H9 (cell line): ENCODE data around the gene RHEBL1. TPM values are rescaled to one million over a fixed set of nuclear protein-coding genes. Genes with fewer than 3 reads are reported as not detected.

ENCODE experiments used
- DNase-seq: peaks from one replicate; pipeline ENCODE4 v3.0.0-alpha.2; 2017
- H2AFZ ChIP-seq: one replicate; pipeline ENCODE4 v1.6.1; 2013; ENCODE audit warnings: mild to moderate bottlenecking, low read length, control low read depth, moderate library complexity
- H2AK5ac ChIP-seq: 2 replicates; pipeline ENCODE4 v1.6.1; 2013; ENCODE audit warnings: low read length, control low read depth, mixed read lengths; ENCODE audit not compliant: insufficient read length
- H2BK120ac ChIP-seq: one replicate; pipeline ENCODE4 v1.6.1; 2013; ENCODE audit warnings: low read depth, mild to moderate bottlenecking, low read length, control low read depth, inconsistent platforms; ENCODE audit not compliant: poor library complexity, severe bottlenecking
- H2BK12ac ChIP-seq: 2 replicates; pipeline ENCODE4 v1.6.1; 2013; ENCODE audit warnings: low read length, control low read depth, mixed read lengths, low read depth; ENCODE audit not compliant: insufficient read length
- H2BK15ac ChIP-seq: 2 replicates; pipeline ENCODE4 v1.6.1; 2013; ENCODE audit warnings: low read depth, low read length, control low read depth
- H2BK20ac ChIP-seq: one replicate; pipeline ENCODE4 v1.6.1; 2013; ENCODE audit warnings: low read depth, mild to moderate bottlenecking, low read length, control low read depth, inconsistent platforms; ENCODE audit not compliant: poor library complexity, severe bottlenecking
- H2BK5ac ChIP-seq: 2 replicates; pipeline ENCODE4 v1.6.1; 2013; ENCODE audit warnings: low read length, control low read depth, mixed read lengths; ENCODE audit not compliant: insufficient read length
- H3K14ac ChIP-seq: 2 replicates; pipeline ENCODE4 v1.6.1; 2013; ENCODE audit warnings: low read length, control low read depth; ENCODE audit not compliant: insufficient read depth
- H3K18ac ChIP-seq: 2 replicates; pipeline ENCODE4 v1.6.1; 2013; ENCODE audit warnings: low read depth, mild to moderate bottlenecking, mixed read lengths, low read length, control low read depth; ENCODE audit not compliant: insufficient read length
- H3K23ac ChIP-seq: 2 replicates; pipeline ENCODE4 v1.6.1; 2013; ENCODE audit warnings: low read length, control low read depth, mixed read lengths, low read depth; ENCODE audit not compliant: insufficient read length
- H3K23me2 ChIP-seq: 2 replicates; pipeline ENCODE4 v1.6.1; 2013; ENCODE audit warnings: low read depth, mild to moderate bottlenecking, mixed read lengths, low read length, control low read depth; ENCODE audit not compliant: insufficient read length, poor library complexity, severe bottlenecking
- H3K27ac ChIP-seq: 2 replicates; pipeline ENCODE4 v1.5.1; 2013; ENCODE audit warnings: low read length, control low read depth, mixed read lengths, low read depth; ENCODE audit not compliant: insufficient read length
- H3K27me3 ChIP-seq: 2 replicates; pipeline ENCODE4 v1.6.1; 2013; ENCODE audit warnings: low read length, control low read depth, inconsistent platforms; ENCODE audit not compliant: insufficient read depth
- H3K4ac ChIP-seq: 2 replicates; pipeline ENCODE4 v1.6.1; 2013; ENCODE audit warnings: low read depth, mild to moderate bottlenecking, control low read depth, inconsistent platforms, low read length, moderate library complexity
- H3K4me1 ChIP-seq: 2 replicates; pipeline ENCODE4 v1.6.1; 2013; ENCODE audit warnings: low read length, control low read depth, inconsistent platforms; ENCODE audit not compliant: insufficient read depth
- H3K4me2 ChIP-seq: 2 replicates; pipeline ENCODE4 v1.6.1; 2013; ENCODE audit warnings: low read length, control low read depth, mixed read lengths; ENCODE audit not compliant: insufficient read length, insufficient read depth
- H3K56ac ChIP-seq: 2 replicates; pipeline ENCODE4 v1.6.1; 2013; ENCODE audit warnings: low read depth, mild to moderate bottlenecking, mixed read lengths, low read length, control low read depth; ENCODE audit not compliant: insufficient read length
- H3K79me1 ChIP-seq: 2 replicates; pipeline ENCODE4 v1.6.1; 2013; ENCODE audit warnings: low read depth, mild to moderate bottlenecking, moderate library complexity, low read length, control low read depth, inconsistent platforms; ENCODE audit not compliant: insufficient read depth, poor library complexity, severe bottlenecking
- H3K79me2 ChIP-seq: 2 replicates; pipeline ENCODE4 v1.6.1; 2013; ENCODE audit warnings: low read length, control low read depth, inconsistent platforms; ENCODE audit not compliant: insufficient read depth
- H3K9ac ChIP-seq: 2 replicates; pipeline ENCODE4 v1.6.1; 2013; ENCODE audit warnings: low read length, control low read depth, mixed read lengths; ENCODE audit not compliant: insufficient read length; ENCODE audit errors: extremely low read depth
- H3K9me3 ChIP-seq: one replicate; pipeline ENCODE4 v1.6.1; 2013; ENCODE audit warnings: low read depth, low read length, inconsistent platforms; ENCODE audit not compliant: control insufficient read depth
- H3T11ph ChIP-seq: one replicate; pipeline ENCODE4 v1.6.1; 2013; ENCODE audit warnings: mild to moderate bottlenecking, low read length, control low read depth, inconsistent platforms
- H4K20me1 ChIP-seq: one replicate; pipeline ENCODE4 v1.6.1; 2013; ENCODE audit not compliant: control insufficient read depth, insufficient read length, insufficient read depth
- H4K5ac ChIP-seq: 2 replicates; pipeline ENCODE4 v1.6.1; 2013; ENCODE audit warnings: low read depth, mild to moderate bottlenecking, mixed read lengths, low read length, control low read depth; ENCODE audit not compliant: insufficient read length
- H4K8ac ChIP-seq: replicated peaks from 2 replicates; pipeline ENCODE4 v1.6.1; 2013; ENCODE audit warnings: low read length, control low read depth, mixed read lengths, low read depth; ENCODE audit not compliant: insufficient read length
- H4K91ac ChIP-seq: 2 replicates; pipeline ENCODE4 v1.6.1; 2013; ENCODE audit warnings: low read depth, mild to moderate bottlenecking, moderate library complexity, mixed read lengths, low read length, control low read depth; ENCODE audit not compliant: insufficient read length
- H3K27ac Mint-ChIP-seq, 3 experiments: 2 replicates in 2 of 3; 3 replicates in 1 of 3; pipeline ENCODE4 v1.8.0; 2020 to 2021; ENCODE audit warnings: mixed read lengths in 3 of 3, mild to moderate bottlenecking in 1 of 3, moderate library complexity in 1 of 3
- H3K27me3 Mint-ChIP-seq: 2 replicates; pipeline ENCODE4 v1.8.0; 2021; ENCODE audit warnings: low read depth, mild to moderate bottlenecking, moderate library complexity, mixed read lengths
- H3K36me3 Mint-ChIP-seq, 3 experiments: 2 replicates in 2 of 3; 3 replicates in 1 of 3; pipeline ENCODE4 v1.8.0; 2020 to 2021; ENCODE audit warnings: low read depth in 3 of 3, mixed read lengths in 3 of 3; ENCODE audit not compliant: insufficient read depth in 1 of 3
- H3K4me1 Mint-ChIP-seq, 2 experiments: 2 replicates each; pipeline ENCODE4 v1.8.0; 2020; ENCODE audit warnings: mixed read lengths in 2 of 2
- H3K4me3 Mint-ChIP-seq, 2 experiments: 2 replicates in 1 of 2; 3 replicates in 1 of 2; pipeline ENCODE4 v1.8.0; 2020 to 2021; ENCODE audit warnings: mild to moderate bottlenecking in 2 of 2, mixed read lengths in 2 of 2, moderate library complexity in 1 of 2
- H3K9me3 Mint-ChIP-seq, 2 experiments: 2 replicates in 1 of 2; 3 replicates in 1 of 2; pipeline ENCODE4 v1.8.0; 2020; ENCODE audit warnings: mild to moderate bottlenecking in 2 of 2, mixed read lengths in 2 of 2, moderate library complexity in 1 of 2
- WGBS: extraction: QIAGEN DNeasy Blood & Tissue Kit; methylation state at CpG from one replicate; pipeline ENCODE4 v1.1.7; 2013; ENCODE audit warnings: missing lambda C conversion rate, low lambda C conversion rate, mixed read lengths; ENCODE audit not compliant: insufficient read length; ENCODE audit errors: extremely low coverage; 5-methylcytosine and 5-hydroxymethylcytosine counted together
- total RNA-seq: library from RNA; stranded (reverse); gene quantifications from 2 replicates; pipeline ENCODE4 v1.2.1, GENCODE V29; 2021
- TF ChIP-seq, protein P1 (sequence below): fragments of 200-600 bp; sonication (generic); conservative IDR thresholded peaks from 3 replicates; pipeline ENCODE4 v1.8.0; 2021; ENCODE audit warnings: antibody characterized with exemption, mild to moderate bottlenecking

RHEBL1 gene
- total RNA-seq, 1 experiment from 2014 or later: 4.0 TPM

DNA sequence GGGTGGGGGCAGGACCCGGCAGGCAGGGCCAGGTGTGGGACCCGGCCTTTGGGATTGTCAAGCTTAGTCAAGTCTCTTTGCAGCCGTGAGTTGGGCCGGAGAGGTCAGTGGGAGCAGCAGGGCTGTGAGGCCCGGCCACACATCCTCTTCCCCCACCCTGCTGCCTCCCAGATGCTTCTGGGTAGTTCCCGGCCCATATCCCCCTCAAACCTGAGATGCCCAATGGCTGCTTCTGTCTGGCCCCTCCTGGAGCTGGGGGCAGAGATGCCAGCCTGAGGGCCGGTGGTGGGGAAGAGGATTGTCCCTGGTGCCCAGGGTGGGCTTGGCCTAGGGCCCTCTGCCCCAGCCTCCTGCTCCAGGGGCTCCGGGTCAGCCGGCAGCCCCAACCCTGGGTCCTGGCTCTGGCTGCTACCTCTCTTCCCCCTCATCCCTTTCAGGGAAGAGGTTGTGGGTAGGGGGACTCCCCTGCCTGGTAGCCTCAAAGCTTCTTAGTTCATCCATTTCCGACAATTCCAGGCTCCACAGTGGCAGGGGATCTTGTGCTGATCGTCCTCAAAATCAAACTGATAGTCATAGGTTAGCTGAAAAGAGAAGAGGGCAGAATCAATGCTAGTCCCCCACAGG, 48.4 kb downstream of the RHEBL1 start:
- Histone ChIP-seq H4K20me1 (no peaks in the 10 kb centered on the region), H3K27me3 (no peaks in the 10 kb centered on the region; the same call in 1 of the 2 replicates), H3K23ac (no peak overlapping the region), H3K9ac (no peak overlapping the region), H3K4me1 (no peaks in the 10 kb centered on the region), H2AFZ (no peak overlapping the region), H3K14ac (no peak overlapping the region), H3T11ph (no peak overlapping the region), H3K4ac (no peak overlapping the region), H3K79me2 (no peaks in the 10 kb centered on the region), H2BK15ac (no peak overlapping the region), H3K4me2 (no peak overlapping the region), H2AK5ac (no peak overlapping the region), H3K56ac (no peak overlapping the region), H3K23me2 (peaks cover 9% of the 10 kb centered on the region), H3K18ac (no peak overlapping the region), H3K79me1 (peaks cover 3% of the 10 kb centered on the region), H3K27ac (no peak overlapping the region), H2BK12ac (no peak overlapping the region), H2BK5ac (no peak overlapping the region), H4K91ac (no peak overlapping the region), H4K5ac (no peak overlapping the region), H2BK120ac (no peak overlapping the region), H4K8ac (no peak overlapping the region), H3K9me3 (no peaks in the 10 kb centered on the region), H2BK20ac (no peak overlapping the region)
- TF ChIP-seq, protein P1, sequence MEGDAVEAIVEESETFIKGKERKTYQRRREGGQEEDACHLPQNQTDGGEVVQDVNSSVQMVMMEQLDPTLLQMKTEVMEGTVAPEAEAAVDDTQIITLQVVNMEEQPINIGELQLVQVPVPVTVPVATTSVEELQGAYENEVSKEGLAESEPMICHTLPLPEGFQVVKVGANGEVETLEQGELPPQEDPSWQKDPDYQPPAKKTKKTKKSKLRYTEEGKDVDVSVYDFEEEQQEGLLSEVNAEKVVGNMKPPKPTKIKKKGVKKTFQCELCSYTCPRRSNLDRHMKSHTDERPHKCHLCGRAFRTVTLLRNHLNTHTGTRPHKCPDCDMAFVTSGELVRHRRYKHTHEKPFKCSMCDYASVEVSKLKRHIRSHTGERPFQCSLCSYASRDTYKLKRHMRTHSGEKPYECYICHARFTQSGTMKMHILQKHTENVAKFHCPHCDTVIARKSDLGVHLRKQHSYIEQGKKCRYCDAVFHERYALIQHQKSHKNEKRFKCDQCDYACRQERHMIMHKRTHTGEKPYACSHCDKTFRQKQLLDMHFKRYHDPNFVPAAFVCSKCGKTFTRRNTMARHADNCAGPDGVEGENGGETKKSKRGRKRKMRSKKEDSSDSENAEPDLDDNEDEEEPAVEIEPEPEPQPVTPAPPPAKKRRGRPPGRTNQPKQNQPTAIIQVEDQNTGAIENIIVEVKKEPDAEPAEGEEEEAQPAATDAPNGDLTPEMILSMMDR: no peak
- Mint-ChIP-seq H3K27me3 (no peaks in the 10 kb centered on the region; the same call in 1 of the 2 replicates), H3K27ac (peak overlapping the region in 1 of 3 experiments; percentile 68; a peak in 1 of 7 replicates), H3K4me1 (peaks cover 15% of the 10 kb centered on the region in 2 experiments), H3K36me3 (peaks cover 26 to 57% (median 49%) of the 10 kb centered on the region in 3 experiments), H3K4me3 (no peak overlapping the region), H3K9me3 (no peaks in the 10 kb centered on the region)
- no CpG with 5 or more reads among the region's 11 CpGs for WGBS
- DNase-seq: peak; percentile 31
